DND-41 (cell line): ENCODE data around the gene STN1.

Experiments
- CTCF ChIP-seq: IDR thresholded peaks from 2 replicates; pipeline ENCODE4 v1.5.1; 2012; ENCODE audit warnings: borderline replicate concordance, low read length, moderate library complexity, mild to moderate bottlenecking; ENCODE audit not compliant: poor library complexity, severe bottlenecking; ENCODE audit errors: extremely low read depth
- EZH2 ChIP-seq: IDR thresholded peaks from 3 replicates; pipeline ENCODE4 v1.6.1; 2012; ENCODE audit warnings: borderline replicate concordance, low read depth, mild to moderate bottlenecking, moderate library complexity, low read length, inconsistent platforms; ENCODE audit not compliant: severe bottlenecking

GRCh38 chr10:103838862-103839518, 79.0 kb downstream of the STN1 start:
- no peak for TF ChIP-seq CTCF
- TF ChIP-seq EZH2 = no peak
